Measurements from ENCODE around the gene ADPRHL1. TPM values are rescaled to one million over a fixed set of nuclear protein-coding genes. Genes with fewer than 3 reads are reported as not detected.

Gene ADPRHL1
- total and polyA plus RNA-seq, 7 donors, result 186 to 776 (median 294) TPM

GRCh38 chr13:113476811-113477210 lies 23.5 kb upstream of the ADPRHL1 start:
- no peaks in the 10 kb centered on the region for H3K27me3 ChIP-seq (ENCODE audit: insufficient read depth in 3 of 3, low read length in 2 of 3)
- H3K27ac ChIP-seq, result no peak overlapping the region
- ATAC-seq (no peak), DNase-seq (no peak)
- no peak overlapping the region for H3K4me3 ChIP-seq
- peaks cover 0 to 79% of the 10 kb centered on the region in 2 donors for H3K36me3 ChIP-seq (ENCODE audit: insufficient read depth in 1 of 2, low read depth in 1 of 2)
- intact Hi-C loops (cut with DNase I), result no loop called here
- no peaks in the 10 kb centered on the region for H3K4me1 ChIP-seq
- 97 to 98% (median 98%) methylated on average over 7 of the region's 7 CpGs for WGBS, 3 donors
- H3K9me3 ChIP-seq, result no peaks in the 10 kb centered on the region
- TF ChIP-seq CTCF (IDR thresholded peaks at IDR 0.05), result no peak

- Histone ChIP-seq H3K27me3 (ENCODE audit: insufficient read depth in 3 of 3, low read length in 2 of 3) (no peaks in the 10 kb centered on the region), H3K9me3 (no peaks in the 10 kb centered on the region), H3K4me1 (no peaks in the 10 kb centered on the region), H3K27ac (no peak overlapping the region), H3K4me3 (no peak overlapping the region), H3K36me3 (ENCODE audit: insufficient read depth in 1 of 2, low read depth in 1 of 2) (peaks cover 0 to 84% of the 10 kb centered on the region in 2 donors)
- ATAC-seq (no peak), DNase-seq (no peak)
- intact Hi-C loops (cut with DNase I), result no loop called here
- no peak for TF ChIP-seq CTCF (IDR thresholded peaks at IDR 0.05)
- 89 to 94% (median 90%) methylated on average over 12 of the region's 12 CpGs for WGBS, 3 donors
Measured at GRCh38 chr13:113475911-113476310, 22.6 kb upstream of the ADPRHL1 start.

- 93 to 95% (median 94%) methylated on average over 11 of the region's 11 CpGs for WGBS, 3 donors
- no peak overlapping the region for H3K27ac ChIP-seq
- peaks cover 0 to 79% of the 10 kb centered on the region in 2 donors for H3K36me3 ChIP-seq (ENCODE audit: insufficient read depth in 1 of 2, low read depth in 1 of 2)
- H3K9me3 ChIP-seq, result no peaks in the 10 kb centered on the region
- no peaks in the 10 kb centered on the region for H3K4me1 ChIP-seq
- ATAC-seq, result no peak
- TF ChIP-seq CTCF (IDR thresholded peaks at IDR 0.05), result no peak
- no peak overlapping the region for H3K4me3 ChIP-seq
- no peaks in the 10 kb centered on the region for H3K27me3 ChIP-seq (ENCODE audit: insufficient read depth in 3 of 3, low read length in 2 of 3)
- intact Hi-C loops (cut with DNase I), result no loop called here
- no peak for DNase-seq
Measured at GRCh38 chr13:113475280-113475679, 22.0 kb upstream of the ADPRHL1 start.

GRCh38 chr13:113474179-113474578 lies 20.9 kb upstream of the ADPRHL1 start:
- Histone ChIP-seq H3K4me1 (no peaks in the 10 kb centered on the region), H3K4me3 (no peak overlapping the region), H3K36me3 (ENCODE audit: insufficient read depth in 1 of 2, low read depth in 1 of 2) (peaks cover 0 to 68% of the 10 kb centered on the region in 2 donors), H3K27ac (no peak overlapping the region), H3K27me3 (ENCODE audit: insufficient read depth in 3 of 3, low read length in 2 of 3) (no peaks in the 10 kb centered on the region), H3K9me3 (no peaks in the 10 kb centered on the region)
- no peak for TF ChIP-seq CTCF (IDR thresholded peaks at IDR 0.05)
- ATAC-seq (peak in 3 of 4 donors; percentile 40 to 53 (median 44)), DNase-seq (no peak)
- intact Hi-C loops (cut with DNase I), result no loop called here
- 70 to 78% (median 74%) methylated on average over 10 of the region's 10 CpGs for WGBS, 3 donors

- intact Hi-C loops (cut with DNase I), result no loop called here
- 76 to 84% (median 82%) methylated on average over 27 to 28 of the region's 28 CpGs for WGBS, 3 donors
- no peaks in the 10 kb centered on the region for H3K27me3 ChIP-seq (ENCODE audit: insufficient read depth in 3 of 3, low read length in 2 of 3)
- peak overlapping the region; percentile 53 for H3K27ac ChIP-seq
- H3K4me1 ChIP-seq, result no peaks in the 10 kb centered on the region
- peak overlapping the region; percentile 22 for H3K4me3 ChIP-seq
- no peak for DNase-seq
- peaks cover 0 to 54% of the 10 kb centered on the region in 2 donors for H3K36me3 ChIP-seq (ENCODE audit: insufficient read depth in 1 of 2, low read depth in 1 of 2)
- no peaks in the 10 kb centered on the region for H3K9me3 ChIP-seq
- peak in 3 of 4 donors; percentile 21 to 52 (median 39) for ATAC-seq
- no peak for TF ChIP-seq CTCF (IDR thresholded peaks at IDR 0.05)
Measured at GRCh38 chr13:113472355-113473025, 19.2 kb upstream of the ADPRHL1 start.

All from psoas muscle (tissue), 8 donors.